Measurements from ENCODE around the gene YIPF2. TPM values are rescaled to one million over a fixed set of nuclear protein-coding genes. Genes with fewer than 3 reads are reported as not detected.

YIPF2 gene
- total RNA-seq, 1 donor from 2014 or later = 28.8 TPM

DNA sequence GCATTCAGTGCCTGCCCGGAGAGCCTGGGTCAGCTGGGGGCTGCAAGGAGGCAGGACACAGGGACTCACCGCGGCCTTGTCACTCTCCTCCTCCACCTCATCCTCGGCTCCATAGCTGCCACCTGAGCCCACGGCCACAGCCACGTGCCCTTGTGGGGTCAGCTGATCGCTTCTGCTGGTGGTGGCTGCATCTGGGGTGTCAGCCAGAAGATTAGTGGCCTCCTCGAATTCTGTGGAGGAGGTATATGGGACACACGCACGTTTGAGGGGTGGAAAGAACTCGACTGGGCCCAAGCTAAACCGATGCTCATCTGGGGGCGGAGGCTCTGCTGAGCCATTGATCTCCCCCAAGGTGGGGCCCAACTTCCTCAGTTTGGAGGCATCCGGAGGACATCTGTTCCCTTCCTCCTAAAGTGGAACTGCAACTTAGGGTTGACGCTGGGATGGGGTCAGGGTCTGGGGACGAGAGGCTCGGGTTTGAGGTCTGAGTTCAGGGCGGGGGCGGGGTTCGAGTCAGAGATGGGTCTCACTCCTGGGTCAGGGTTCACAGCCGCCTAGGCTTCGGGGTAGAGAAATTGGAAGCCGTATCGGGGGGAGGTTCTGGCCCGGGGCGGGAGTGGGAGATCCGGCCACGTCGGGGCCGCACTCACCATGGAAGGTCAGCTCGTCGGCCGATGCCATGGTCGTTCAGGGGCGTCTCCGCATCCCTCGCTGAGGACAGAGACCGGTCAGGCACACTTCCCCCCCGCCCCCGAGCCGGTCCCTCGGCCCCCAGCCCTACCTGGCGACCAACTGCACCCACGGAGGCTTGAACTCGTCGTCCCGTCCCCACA, 493 bp downstream of the YIPF2 start:
- H3K4me1 Mint-ChIP-seq (ENCODE audit: low read depth) = peaks cover 11% of the 10 kb centered on the region
- peak; percentile 8 for DNase-seq (ENCODE audit: low spot score)
- peaks cover 16% of the 10 kb centered on the region for H3K36me3 Mint-ChIP-seq (ENCODE audit: low read depth)
- no peaks in the 10 kb centered on the region for H3K27me3 Mint-ChIP-seq (ENCODE audit: insufficient read depth)
- peak overlapping the region; percentile 94 for H3K4me3 Mint-ChIP-seq
- intact Hi-C loops (cut with micrococcal nuclease) = loop anchor here (1.0 to 2.0 kb wide), 7 partner anchors 32 to 507 kb away; partner anchors contain the start of genes CARM1, LDLR, ODAD3 and PRKCSH
- no peaks in the 10 kb centered on the region for H3K9me3 Mint-ChIP-seq
- peak overlapping the region; percentile 85 for H3K27ac Mint-ChIP-seq

GRCh38 chr19:10924597-10924996, 3.8 kb downstream of the YIPF2 start:
- H3K9me3 Mint-ChIP-seq = no peaks in the 10 kb centered on the region
- DNase-seq (ENCODE audit: low spot score) = no peak
- no peak overlapping the region for H3K4me3 Mint-ChIP-seq
- H3K36me3 Mint-ChIP-seq (ENCODE audit: low read depth) = peaks cover 19% of the 10 kb centered on the region
- intact Hi-C loops (cut with micrococcal nuclease) = no loop called here
- H3K27ac Mint-ChIP-seq = no peak overlapping the region
- H3K4me1 Mint-ChIP-seq (ENCODE audit: low read depth) = peaks cover 11% of the 10 kb centered on the region
- H3K27me3 Mint-ChIP-seq (ENCODE audit: insufficient read depth) = no peaks in the 10 kb centered on the region

DNA sequence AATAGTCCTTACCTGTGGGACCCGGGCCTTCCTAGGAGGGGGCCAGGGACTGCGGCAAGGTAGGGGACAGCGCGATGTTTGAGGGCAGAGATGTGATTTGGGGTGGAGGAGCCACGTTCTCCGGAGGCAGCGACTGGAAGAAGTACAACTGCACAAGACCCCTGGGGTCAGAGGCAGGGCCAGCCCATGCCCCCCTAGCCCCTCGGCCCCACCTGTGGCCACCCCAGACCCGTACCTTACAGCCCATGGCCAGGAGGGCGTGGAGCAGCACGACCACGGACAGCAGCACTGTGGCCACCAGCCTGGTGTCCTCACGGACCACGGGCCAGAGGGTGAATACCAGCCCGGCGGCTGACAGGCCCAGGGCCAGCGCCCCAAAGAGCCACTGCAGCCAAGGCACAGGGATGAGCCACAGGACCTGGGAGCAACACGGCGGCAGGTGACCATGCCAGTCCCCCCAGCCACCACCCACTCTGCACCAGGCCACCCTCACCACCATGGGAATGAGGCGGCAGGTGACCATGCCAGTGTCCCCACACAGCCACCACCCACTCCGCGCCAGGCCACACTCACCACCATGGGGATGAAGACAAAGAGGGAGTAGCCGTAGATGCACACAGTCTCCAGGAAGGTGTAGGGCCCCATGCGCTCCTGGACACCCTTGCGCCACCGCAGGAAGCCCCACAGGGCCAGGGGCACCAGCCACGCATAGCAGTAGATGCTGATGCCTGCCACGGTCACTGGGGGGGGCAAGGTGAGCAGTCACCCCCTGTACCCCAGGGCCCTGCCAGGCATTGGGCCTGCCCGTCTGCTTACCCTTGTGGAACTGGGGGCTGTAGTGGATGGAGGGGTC, 5.0 kb downstream of the YIPF2 start:
- Mint-ChIP-seq H3K9me3 (no peaks in the 10 kb centered on the region), H3K4me3 (no peak overlapping the region), H3K27ac (peak overlapping the region; percentile 18), H3K36me3 (ENCODE audit: low read depth) (peaks cover 16% of the 10 kb centered on the region), H3K4me1 (ENCODE audit: low read depth) (peaks cover 11% of the 10 kb centered on the region), H3K27me3 (ENCODE audit: insufficient read depth) (no peaks in the 10 kb centered on the region)
- no peak for DNase-seq (ENCODE audit: low spot score)
- intact Hi-C loops (cut with micrococcal nuclease) = no loop called here

- no peak overlapping the region for H3K4me3 Mint-ChIP-seq
- H3K27ac Mint-ChIP-seq = no peak overlapping the region
- H3K27me3 Mint-ChIP-seq (ENCODE audit: insufficient read depth) = no peaks in the 10 kb centered on the region
- peaks cover 16% of the 10 kb centered on the region for H3K36me3 Mint-ChIP-seq (ENCODE audit: low read depth)
- H3K9me3 Mint-ChIP-seq = no peaks in the 10 kb centered on the region
- no peak for DNase-seq (ENCODE audit: low spot score)
- H3K4me1 Mint-ChIP-seq (ENCODE audit: low read depth) = peaks cover 6% of the 10 kb centered on the region
- intact Hi-C loops (cut with micrococcal nuclease) = no loop called here
These were observed 5.8 kb downstream of the YIPF2 start for GRCh38 chr19:10922638-10923014.

DNA sequence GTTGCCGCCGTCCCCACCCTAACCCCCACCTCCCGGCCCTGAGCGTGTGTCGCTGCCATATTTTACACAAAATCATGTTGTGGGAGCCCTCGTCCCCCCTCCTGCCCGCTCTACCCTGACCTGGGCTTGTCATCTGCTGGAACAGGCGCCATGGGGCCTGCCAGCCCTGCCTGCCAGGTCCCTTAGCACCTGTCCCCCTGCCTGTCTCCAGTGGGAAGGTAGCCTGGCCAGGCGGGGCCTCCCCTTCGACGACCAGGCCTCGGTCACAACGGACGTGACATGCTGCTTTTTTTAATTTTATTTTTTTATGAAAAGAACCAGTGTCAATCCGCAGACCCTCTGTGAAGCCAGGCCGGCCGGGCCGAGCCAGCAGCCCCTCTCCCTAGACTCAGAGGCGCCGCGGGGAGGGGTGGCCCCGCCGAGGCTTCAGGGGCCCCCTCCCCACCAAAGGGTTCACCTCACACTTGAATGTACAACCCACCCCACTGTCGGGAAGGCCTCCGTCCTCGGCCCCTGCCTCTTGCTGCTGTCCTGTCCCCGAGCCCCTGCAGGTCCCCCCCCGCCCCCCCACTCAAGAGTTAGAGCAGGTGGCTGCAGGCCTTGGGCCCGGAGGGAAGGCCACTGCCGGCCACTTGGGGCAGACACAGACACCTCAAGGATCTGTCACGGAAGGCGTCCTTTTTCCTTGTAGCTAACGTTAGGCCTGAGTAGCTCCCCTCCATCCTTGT, 6.4 kb downstream of the YIPF2 start:
- no peaks in the 10 kb centered on the region for H3K9me3 Mint-ChIP-seq
- no peak overlapping the region for H3K4me3 Mint-ChIP-seq
- peaks cover under 1% of the 10 kb centered on the region for H3K4me1 Mint-ChIP-seq (ENCODE audit: low read depth)
- no peak overlapping the region for H3K27ac Mint-ChIP-seq
- intact Hi-C loops (cut with micrococcal nuclease) = no loop called here
- H3K27me3 Mint-ChIP-seq (ENCODE audit: insufficient read depth) = no peaks in the 10 kb centered on the region
- DNase-seq (ENCODE audit: low spot score) = no peak
- peaks cover 13% of the 10 kb centered on the region for H3K36me3 Mint-ChIP-seq (ENCODE audit: low read depth)

GRCh38 chr19:10921199-10921909, 7.1 kb downstream of the YIPF2 start:
- Mint-ChIP-seq H3K27me3 (ENCODE audit: insufficient read depth) (no peaks in the 10 kb centered on the region), H3K9me3 (no peaks in the 10 kb centered on the region), H3K36me3 (ENCODE audit: low read depth) (peaks cover 13% of the 10 kb centered on the region), H3K4me1 (ENCODE audit: low read depth) (no peaks in the 10 kb centered on the region), H3K4me3 (no peak overlapping the region), H3K27ac (no peak overlapping the region)
- intact Hi-C loops (cut with micrococcal nuclease) = no loop called here
- DNase-seq (ENCODE audit: low spot score) = no peak

DNA sequence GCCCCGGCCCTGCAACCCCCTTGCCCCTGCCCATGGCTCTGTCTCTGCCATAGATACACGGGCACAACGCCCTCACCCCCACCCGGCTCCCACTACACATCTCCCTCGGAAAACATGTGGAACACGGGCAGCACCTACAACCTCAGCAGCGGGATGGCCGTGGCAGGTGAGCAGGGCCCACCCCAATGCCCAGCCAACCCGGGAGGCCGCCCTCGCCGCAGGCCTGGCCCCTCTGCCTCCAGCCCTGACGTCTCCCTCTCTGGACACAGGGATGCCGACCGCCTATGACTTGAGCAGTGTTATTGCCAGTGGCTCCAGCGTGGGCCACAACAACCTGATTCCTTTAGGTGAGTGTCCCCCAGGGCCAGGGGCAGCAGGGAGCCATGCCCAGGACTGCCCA, 7.7 kb downstream of the YIPF2 start:
- H3K4me3 Mint-ChIP-seq = no peak overlapping the region
- no peaks in the 10 kb centered on the region for H3K9me3 Mint-ChIP-seq
- H3K27ac Mint-ChIP-seq = no peak overlapping the region
- H3K4me1 Mint-ChIP-seq (ENCODE audit: low read depth) = no peaks in the 10 kb centered on the region
- no peak for DNase-seq (ENCODE audit: low spot score)
- intact Hi-C loops (cut with micrococcal nuclease) = no loop called here
- no peaks in the 10 kb centered on the region for H3K27me3 Mint-ChIP-seq (ENCODE audit: insufficient read depth)
- H3K36me3 Mint-ChIP-seq (ENCODE audit: low read depth) = peaks cover 13% of the 10 kb centered on the region

DNA sequence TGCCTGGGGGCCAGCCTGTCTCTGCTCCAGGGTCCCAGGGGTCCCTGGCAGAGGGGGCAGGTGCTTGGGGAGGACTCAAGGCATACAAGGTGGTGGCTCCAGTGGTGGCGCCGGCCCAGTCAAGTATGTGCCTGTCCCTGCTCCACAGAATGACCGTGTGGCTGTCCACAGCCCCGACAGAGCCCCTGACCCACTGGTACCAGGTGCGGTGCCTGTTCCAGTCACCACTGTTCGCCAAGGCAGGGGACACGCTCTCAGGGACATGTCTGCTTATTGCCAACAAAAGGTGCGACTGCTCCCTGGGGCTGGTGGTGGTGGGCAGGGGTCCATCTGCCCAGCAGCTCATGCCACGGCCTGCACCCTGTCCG, 8.2 kb downstream of the YIPF2 start:
- Mint-ChIP-seq H3K4me3 (no peak overlapping the region), H3K27ac (no peak overlapping the region), H3K36me3 (ENCODE audit: low read depth) (peaks cover 9% of the 10 kb centered on the region), H3K9me3 (no peaks in the 10 kb centered on the region), H3K4me1 (ENCODE audit: low read depth) (no peaks in the 10 kb centered on the region), H3K27me3 (ENCODE audit: insufficient read depth) (no peaks in the 10 kb centered on the region)
- DNase-seq (ENCODE audit: low spot score) = no peak
- intact Hi-C loops (cut with micrococcal nuclease) = no loop called here

GRCh38 chr19:10919352-10920287, 8.8 kb downstream of the YIPF2 start:
- Mint-ChIP-seq H3K4me3 (no peak overlapping the region), H3K27ac (no peak overlapping the region), H3K27me3 (ENCODE audit: insufficient read depth) (no peaks in the 10 kb centered on the region), H3K4me1 (ENCODE audit: low read depth) (no peaks in the 10 kb centered on the region), H3K9me3 (no peaks in the 10 kb centered on the region), H3K36me3 (ENCODE audit: low read depth) (peaks cover 8% of the 10 kb centered on the region)
- no peak for DNase-seq (ENCODE audit: low spot score)
- intact Hi-C loops (cut with micrococcal nuclease) = no loop called here

DNA sequence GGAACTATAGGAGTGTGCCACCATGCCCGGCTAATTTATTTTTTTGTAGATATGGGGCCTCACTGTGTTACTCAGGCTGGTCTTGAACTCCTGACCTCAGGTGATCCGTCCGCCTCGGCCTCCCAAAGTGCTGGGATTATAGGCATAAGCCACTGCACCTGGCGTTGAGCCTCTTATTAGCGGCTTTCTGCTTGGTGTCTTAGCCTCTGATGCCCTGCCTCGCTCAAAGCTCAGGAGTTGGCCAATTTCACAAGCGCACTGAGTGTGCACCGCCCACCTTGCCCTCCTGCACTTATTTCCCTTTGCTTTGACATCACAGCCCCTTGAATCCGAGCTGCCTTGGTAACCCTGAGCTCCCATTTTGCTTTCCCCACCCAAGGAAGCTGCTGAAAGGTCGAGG, 10.1 kb downstream of the YIPF2 start:
- no peaks in the 10 kb centered on the region for H3K9me3 Mint-ChIP-seq
- H3K36me3 Mint-ChIP-seq (ENCODE audit: low read depth) = peaks cover 8% of the 10 kb centered on the region
- no peaks in the 10 kb centered on the region for H3K4me1 Mint-ChIP-seq (ENCODE audit: low read depth)
- H3K27me3 Mint-ChIP-seq (ENCODE audit: insufficient read depth) = no peaks in the 10 kb centered on the region
- no peak for DNase-seq (ENCODE audit: low spot score)
- H3K4me3 Mint-ChIP-seq = no peak overlapping the region
- intact Hi-C loops (cut with micrococcal nuclease) = no loop called here
- no peak overlapping the region for H3K27ac Mint-ChIP-seq

GRCh38 chr19:10916602-10917001, 11.8 kb downstream of the YIPF2 start:
- peaks cover 13% of the 10 kb centered on the region for H3K36me3 Mint-ChIP-seq (ENCODE audit: low read depth)
- DNase-seq (ENCODE audit: low spot score) = no peak
- H3K4me1 Mint-ChIP-seq (ENCODE audit: low read depth) = no peaks in the 10 kb centered on the region
- H3K4me3 Mint-ChIP-seq = no peak overlapping the region
- no peaks in the 10 kb centered on the region for H3K9me3 Mint-ChIP-seq
- no peaks in the 10 kb centered on the region for H3K27me3 Mint-ChIP-seq (ENCODE audit: insufficient read depth)
- intact Hi-C loops (cut with micrococcal nuclease) = no loop called here
- H3K27ac Mint-ChIP-seq = no peak overlapping the region
